CD4-positive, alpha-beta T cell treated with Interleukin-10 for 1 hour (primary cell): ENCODE data around the gene ARFGAP3.

Experiments
- DNase-seq: peaks from one replicate; pipeline ENCODE4 v3.0.0-alpha.2; 2020

ARFGAP3 gene

DNA sequence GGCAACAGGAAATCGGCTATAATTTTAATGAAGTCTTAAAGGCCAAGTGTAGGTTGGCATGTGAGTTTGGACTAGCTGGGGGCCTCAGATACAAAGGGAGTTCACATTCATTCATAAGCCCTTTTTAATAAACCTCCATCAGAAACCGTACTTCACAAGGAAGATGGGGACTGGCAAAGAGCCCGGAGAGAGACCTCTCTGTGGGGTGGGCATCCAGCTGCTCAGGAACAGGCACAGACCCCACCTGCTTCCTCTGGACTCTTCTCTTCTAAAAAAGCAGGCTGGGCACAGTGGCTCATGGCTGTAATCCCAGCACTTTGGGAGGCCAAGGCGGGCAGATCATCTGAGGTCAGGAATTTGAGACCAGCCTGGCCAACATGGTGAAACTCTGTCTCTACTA lies 3.9 kb upstream of the ARFGAP3 start:
- DNase-seq = no peak

DNA sequence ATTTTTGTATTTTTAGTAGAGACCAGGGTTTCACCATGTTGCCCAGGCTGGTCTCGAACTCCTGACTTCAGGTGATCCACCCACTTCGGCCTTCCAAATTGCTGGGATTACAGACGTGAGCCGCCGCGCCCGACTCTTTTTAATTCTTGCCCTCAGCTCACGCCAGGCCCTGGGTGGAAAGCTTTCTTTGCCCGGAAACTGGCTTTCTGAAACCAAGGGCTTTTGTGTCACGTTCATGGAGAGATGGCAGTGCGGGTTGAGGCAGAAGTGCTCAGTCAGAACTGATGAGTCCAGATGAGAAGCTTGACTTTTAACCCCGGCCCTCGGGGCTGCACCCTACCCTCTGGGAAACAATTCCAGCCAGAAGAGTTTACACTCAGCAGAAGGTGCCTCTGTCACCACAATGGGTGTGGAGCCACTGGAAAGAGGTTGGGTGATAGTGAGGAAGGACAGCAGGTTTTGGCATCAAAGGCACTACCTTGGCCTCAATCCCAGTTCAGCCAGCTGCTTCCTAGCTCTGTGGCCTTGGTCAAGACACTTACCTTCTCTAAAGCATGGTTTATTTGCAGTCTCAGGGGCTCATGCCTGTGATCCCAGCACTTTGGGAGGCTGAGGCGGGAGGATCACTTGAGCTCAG lies 890 bp upstream of the ARFGAP3 start:
- no peak for DNase-seq

DNA sequence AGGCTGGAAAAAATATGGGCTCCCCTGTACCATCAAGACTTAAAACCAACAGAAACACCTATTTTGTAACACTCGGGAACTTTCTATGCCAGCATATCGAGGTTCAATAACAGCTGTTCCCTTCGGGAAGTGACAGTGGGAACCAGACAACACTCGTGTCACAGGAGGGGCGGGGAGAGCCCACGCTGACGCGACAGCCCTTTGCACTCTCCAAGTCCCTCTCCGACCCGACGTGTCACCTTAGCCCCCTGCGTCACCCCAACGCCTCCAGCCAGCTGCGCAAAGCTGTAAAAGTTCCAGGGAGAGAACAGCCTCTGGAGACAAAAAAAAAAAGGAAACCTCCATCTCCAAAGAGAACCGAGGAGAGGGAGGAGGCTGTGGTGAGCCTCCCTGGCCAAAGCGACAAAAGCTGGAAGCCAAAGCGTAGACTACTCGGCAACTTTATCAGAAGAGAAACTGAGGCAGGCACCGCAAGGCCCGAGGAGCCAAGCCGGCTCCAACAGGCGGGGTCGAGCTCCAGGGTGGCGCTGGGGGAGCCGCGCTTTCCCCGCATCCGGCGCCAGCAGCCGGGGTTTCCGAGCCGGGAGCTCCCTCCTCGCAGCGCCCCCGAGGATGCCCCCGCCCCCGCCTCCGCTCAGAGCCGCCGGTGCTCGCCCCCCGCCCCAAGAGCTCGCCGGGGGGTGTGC lies 751 bp downstream of the ARFGAP3 start:
- DNase-seq = peak; percentile 66

DNA sequence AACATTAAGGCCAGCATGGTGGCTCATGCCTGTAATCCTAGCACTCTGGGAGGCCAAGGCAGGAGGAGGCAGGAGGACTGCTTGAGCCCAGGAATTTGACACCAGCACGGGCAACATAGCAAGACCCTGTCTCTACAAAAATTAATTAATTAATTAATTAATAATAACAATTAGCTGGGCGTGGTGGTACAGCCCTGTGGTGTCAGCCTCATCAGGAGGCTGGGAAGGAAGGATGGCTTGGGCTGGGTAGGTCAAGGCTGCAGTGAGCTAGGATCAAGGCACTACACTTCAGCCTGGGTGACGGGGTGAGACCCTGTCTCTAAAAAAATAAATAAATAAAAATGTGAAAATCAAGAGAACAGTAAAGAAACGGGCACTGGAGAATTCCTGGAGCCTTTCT lies 1.4 kb downstream of the ARFGAP3 start:
- DNase-seq = no peak

DNA sequence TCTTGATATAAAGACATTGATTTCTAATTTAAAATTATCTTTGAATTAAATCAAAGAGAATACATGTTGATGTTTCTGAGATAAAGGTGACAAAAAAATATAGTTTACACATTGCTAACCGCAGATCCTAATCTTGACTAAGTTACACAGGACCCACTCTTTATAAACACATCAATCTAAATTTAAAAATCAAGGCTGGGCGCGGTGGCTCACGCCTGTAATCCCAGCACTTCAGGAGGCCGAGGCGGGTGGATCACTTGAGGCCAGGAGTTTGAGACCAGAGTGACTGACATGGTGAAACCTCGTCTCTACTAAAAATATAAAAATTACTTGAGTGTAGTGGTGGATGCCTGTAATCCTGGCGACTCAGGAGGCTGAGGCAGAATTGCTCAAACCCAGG lies 1.9 kb downstream of the ARFGAP3 start:
- no peak for DNase-seq

DNA sequence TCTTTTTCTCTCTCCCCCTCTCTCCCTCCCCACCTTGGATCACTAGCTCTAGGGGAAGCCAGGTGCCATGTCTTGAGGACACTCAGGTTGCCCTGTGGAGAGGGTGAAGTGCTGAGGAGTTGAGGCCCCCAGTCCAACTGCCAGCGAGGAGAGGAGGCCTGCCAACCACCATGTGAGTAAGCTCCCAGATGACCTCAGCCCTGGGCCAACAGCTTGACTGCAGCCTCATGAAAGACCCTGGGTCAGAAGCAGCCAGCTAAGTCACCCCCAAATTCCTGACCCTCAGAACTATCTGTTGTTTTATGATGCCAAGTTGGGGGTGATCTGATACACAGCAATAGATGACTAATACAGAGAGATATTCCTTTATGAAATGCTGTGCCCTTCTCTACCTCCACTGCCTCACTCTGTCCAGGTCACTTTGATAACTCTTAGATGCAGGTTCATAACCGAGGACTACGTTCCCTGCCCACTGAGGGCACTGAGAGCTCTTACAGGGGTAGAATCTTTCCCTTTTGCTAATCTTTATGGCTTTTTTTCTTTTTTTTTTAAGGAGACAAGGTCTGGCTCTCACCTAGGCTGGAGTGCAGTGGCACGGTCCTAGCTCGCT lies 8.0 kb downstream of the ARFGAP3 start:
- no peak for DNase-seq

DNA sequence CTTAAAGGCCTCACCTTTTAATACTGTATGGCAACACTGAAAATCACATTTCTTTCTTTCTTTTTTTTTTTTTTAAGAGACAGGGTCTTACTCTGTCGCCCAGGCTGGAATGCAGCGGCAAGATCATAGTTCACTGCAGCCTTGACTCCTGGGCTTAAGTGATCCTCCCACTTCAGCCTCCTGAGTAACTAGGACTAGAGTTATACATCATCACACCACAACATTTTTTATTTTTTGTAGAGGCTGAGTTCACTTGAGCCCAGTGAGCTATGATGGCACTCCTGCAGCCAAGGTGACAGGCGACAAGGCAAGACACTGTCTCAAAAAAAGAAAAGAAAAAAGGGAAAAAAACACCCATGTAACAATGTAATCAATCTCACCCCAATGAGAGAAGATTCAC lies 10.0 kb downstream of the ARFGAP3 start:
- DNase-seq = no peak

DNA sequence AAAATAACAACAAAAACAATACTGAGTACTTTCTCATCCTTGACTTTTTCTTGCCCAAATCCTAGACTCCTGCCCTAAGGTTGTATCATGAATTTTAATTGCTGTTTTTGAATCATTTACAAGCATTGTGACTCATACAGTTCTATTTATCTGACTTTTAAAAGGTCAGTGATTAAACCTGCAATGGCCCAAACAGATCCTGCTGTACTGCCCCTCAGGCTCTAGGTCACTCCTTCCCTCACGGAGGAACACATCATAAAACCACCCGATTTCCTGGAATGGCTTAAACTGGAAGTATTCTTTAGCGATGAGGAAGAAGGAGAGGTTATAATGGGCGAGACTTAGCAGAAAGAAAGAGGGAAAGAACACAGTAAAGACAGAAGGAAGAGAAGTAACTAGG lies 12.3 kb downstream of the ARFGAP3 start:
- no peak for DNase-seq

DNA sequence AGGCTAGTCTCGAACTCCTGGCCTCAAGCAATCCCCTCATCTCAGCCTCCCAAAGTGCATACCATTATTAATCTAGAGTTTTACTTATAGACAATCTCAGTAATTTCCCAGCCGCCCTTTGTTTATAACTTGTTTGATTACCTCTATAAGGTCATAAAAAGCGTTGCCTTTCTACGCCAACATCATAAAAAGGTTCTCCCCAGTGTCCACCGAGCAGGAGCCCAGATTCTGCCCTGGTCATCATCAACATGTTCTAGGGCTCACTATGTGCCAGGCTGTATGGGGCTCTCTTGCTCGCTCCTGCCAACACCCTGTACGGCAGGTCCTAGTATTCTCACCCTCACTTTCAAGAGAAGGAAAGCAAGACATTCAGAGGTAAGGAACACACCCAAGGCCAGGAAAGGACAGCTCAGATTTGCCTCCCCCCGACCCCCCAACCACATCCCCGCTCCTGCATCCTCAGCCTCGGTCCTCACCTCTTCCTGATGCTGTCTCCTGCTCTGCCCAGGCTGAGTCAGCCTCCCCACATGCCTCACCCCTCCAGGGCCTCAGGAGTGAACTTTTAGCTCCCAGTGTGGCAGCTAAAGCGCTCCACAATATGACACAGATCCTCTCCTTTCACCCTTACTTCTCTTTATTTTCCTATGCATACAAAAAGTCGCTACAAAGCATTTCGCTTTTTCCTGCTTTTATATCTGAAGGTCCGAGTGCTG lies 14.3 kb downstream of the ARFGAP3 start:
- DNase-seq = no peak

DNA sequence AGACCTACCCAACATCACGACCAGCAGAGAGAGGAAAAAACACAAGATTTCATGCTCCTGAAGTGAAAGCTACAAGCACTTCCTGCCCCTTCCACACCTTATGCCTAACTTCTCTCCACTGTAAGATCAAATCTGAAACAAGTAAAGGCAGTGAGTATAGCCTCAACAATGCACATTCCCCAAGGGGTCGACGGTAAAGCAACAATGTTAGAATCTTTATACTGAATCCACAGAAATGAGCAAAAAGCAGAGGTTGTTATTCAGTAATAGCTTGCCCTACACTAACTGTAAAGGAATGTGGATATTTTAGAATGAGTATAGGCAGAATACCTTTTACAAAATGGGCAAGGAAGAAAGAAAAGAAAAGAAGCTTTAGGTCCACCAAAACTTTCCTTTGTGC lies 15.6 kb downstream of the ARFGAP3 start:
- DNase-seq = no peak

DNA sequence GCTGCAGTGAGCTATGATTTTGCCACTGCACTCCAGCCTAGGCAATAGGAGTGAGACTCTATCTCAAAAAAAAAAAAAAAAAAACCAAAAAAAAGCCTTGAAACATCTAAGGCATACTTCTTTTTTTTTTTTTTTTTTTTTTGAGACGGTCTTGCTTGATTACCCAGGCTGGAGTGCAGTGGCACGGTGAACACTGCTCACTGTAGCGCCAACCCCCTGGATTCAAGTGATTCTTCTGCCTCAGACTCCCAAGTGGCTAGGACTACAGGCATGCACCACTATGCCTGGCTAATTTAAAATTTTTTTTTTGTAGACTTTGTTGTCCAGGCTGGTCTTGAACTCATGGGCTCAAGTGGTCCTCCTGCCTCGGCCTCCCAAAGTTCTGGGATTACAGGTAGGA lies 19.5 kb downstream of the ARFGAP3 start:
- no peak for DNase-seq

DNA sequence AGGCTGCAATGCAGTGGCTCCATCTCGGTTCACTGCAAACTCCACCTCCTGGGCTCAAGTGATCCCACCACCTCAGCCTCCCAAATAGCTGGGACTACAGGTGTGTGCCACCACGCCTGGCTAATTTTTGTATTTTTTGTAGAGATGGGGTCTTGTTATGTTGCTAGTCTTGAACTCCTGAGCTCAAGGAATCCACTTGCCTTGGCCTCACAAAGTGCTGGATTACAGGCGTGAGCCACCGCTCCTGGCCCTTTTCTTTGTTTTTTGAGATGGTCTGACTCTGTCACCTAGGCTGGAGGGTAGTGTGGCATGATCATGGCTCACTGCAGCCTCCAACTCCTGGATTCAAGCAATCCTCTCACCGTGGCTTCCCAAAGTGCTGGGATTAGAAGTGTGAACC lies 21.0 kb downstream of the ARFGAP3 start:
- no peak for DNase-seq

DNA sequence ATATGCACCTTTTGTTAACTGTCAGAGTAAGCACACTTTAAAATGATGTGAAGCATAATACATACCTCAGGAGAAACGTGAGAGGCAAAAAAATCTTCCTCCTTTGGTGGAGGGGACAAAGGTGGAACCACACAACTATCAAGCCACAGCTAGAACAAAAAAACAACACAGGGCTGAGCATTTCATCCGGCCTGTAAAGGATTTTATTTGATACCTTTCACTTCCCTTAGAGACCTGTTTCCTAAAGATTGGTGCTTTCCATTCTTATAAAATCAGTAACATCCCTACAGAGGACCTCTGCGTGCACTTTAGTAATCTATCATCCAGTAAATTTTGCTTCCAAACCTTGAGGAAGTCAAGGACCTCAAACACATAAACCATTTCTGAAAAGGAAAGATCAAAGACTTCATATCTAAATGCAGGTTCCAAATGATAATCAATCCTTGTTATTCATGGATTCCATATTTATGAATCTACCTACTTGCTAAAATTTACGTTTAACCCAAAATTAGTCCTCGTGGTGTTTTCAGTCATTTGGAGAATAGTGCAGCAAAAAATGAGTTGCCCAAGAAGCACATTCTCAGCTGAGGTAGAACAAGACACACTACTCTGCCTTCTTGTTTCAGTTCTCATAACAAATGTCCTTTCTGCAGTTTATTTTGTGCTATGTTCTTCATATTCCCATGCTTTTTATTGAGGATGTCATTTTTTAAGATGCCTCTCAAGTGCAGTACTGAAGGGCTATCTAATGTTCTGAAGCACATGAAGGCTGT lies 22.7 kb downstream of the ARFGAP3 start:
- DNase-seq = no peak

DNA sequence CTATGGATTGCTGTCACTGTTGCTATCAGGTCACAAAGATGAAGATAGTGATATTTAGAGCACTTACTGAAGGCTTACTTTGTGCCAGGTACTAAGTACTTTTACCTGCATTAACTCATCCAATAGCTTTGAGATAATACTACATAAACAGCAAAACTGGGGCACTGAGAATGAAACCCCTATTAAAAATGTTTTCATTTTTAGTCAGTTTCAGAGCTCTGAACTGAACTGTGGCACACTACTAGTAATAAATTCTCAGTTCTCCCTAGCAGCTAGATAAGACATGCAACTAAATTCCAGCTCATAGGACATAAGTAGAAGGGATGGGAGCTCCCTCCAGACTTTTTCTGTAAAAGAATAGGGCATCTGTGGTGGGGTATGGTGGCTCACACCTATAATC lies 24.0 kb downstream of the ARFGAP3 start:
- DNase-seq = no peak

DNA sequence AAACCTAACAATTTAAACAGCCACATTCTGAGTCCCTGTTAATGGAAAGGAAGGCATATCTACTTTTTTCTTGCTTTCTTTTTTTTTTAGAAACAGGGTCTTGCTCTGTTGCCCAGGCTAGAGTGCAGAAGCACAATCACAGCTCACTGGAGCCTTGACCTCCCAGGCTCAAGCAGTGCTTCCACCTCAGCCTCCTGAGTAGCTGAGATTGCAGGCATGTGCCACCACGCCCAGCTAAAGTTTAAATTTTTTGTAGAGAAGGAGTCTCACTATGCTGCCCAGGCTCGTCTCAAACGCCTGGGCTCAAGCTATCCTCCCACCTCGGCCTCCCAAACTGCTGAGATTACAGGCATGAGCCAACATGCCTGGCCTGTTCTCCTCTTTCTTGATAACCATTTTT lies 25.4 kb downstream of the ARFGAP3 start:
- no peak for DNase-seq

DNA sequence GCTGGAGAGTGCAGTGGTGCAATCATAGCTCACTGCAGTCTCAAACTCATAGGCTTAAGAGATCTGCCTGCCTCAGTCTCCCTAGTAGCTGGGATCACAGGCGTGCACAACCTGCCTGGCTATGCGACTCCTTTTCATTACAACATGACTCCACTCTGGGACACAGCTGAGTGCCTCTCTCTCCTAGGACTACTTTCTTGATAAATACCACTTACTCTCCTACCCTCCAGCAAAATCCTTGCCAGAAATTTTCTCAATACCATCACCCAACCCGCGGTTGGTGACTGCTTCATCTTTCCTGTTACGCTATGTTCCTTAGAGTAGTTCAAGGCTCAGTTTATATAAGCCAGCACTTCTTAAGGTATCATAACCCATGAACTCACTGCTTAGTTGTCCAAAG lies 26.9 kb downstream of the ARFGAP3 start:
- DNase-seq = no peak

DNA sequence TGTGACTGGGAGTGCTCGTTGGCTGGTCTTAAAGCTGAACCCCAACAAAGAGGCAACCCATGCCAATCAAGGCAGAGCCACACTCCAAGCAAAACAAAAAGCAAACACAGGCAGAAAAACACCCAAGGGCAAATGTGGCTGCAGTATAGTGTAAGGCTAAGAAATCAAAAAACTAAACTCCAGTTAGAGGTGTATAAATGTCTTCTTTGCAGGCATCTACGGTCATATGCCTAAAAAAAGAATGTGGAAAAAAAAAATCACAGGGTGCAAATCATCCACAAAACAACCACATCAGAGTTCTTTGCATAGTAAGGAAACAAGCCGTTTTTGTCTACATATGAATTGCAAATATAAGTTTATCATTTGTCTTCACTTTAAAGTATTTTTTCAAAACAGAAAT lies 27.8 kb downstream of the ARFGAP3 start:
- no peak for DNase-seq

DNA sequence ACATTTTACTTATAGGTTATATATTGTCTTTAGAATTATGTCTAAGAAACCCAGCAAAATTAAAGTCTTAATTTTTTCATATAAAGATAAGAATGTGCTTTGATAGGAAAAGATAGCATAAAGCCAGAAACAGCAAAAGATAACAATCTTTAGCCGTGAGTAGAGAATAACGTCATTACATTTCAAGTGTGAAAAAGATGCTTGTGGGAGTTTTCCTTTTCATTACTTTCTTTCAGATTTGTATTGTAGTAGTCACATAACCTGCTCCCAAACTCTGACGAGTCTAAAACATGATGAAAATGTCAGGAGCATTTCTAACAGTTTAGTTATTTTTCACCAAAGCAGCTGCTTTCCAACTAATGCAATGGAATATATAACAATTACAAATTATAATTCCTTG lies 31.3 kb downstream of the ARFGAP3 start:
- no peak for DNase-seq

DNA sequence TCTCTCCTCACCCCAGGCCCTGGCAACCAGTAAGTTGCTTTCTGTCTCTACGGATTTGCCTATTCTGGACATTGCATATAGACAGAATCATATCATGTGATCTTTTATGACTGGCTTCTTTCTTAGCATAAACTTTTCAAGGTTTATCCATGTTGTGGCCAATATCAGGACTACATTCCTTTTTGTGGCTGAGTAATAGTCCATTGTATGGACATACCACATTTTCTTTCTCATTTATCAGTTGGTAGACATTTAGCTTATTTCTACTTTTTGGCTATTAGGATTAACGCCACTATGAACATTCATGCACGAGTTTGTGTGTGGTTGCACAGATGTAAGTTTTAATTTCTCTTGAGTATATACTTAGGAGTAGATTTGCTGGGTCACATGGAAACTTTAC lies 35.7 kb downstream of the ARFGAP3 start:
- DNase-seq = no peak

DNA sequence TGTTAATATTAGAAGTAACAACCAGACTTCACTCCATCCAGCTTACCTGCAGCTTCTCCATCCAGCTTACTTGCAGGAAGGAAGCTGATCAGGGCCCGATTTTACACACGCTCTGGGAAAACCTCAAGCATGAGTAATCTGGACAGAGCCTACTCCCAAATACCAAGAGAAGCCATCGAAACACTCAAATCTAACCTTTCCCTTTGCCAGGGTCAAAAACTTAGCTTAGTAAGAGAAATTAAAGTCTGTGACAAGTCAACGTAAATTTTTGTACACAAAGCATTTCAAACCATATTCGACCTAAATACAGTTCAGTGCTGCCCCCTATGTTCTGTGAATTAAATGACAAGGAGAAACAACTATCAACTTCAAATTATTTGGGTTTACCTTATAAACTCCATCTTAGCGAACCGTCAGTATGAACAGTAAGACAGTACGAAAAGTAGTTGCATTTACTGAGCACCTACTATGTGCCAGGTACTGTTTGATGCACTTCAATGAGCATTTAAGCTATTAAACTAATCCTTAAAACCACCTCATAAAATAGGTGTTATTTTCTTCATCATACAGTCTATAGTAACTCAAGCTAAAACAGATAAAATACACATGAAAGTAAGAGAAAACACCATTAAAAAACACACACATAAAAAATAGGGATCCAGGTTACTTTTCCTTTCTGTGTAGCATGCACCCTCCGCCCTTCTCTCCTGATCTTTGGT lies 36.9 kb downstream of the ARFGAP3 start:
- DNase-seq = peak; percentile 51

DNA sequence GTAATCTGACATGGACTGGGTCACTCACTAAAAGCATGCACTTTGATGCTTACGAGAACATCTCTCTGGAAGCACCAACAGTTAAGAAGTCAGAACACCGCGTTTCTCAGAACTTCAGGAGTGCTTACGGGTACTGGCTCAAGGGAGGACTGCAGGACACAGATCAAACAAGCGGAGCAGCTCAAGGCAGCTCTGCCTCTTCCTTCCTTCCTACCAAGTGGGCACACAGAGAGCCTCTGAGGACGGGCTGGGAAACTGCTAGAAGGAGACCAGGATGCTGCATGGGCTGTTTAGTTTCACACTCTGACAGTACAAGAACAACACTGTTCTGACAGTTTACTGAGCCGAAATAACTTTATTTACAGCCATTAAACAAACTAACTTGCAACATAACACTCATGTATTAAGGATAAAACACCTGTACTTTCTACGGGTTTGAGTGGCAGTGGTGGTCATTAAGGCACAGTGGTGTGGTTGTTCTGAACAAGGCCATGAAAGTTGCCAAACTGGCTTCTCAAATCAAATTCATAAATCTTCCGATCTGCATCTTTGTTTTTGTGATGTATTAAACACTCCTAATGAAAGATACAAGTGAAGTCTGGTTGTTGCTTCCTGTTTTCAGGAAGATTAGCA lies 37.5 kb downstream of the ARFGAP3 start:
- DNase-seq = no peak

DNA sequence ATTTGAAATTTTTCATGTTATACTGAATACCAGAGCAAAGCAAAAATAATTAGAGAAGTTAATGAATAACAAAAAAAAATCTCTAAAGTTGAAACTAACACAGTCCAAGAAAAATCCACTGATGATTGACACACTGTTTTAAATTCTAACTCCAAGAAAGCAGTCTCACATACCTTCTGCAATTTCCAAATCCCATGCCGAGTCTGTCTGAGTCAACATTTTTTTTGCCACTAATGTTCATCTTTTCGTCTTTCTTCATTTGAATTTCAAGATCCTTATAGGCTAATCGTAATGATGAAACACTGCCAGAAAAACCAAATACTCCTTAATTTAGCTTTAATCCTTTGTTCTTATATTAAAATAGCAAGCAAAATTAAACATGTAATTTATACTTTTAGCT lies 39.5 kb downstream of the ARFGAP3 start:
- DNase-seq = no peak
